Choroid plexus epithelial cell (primary cell): ENCODE data around the gene RNF17.

Experiments
- DNase-seq: peaks from one replicate; pipeline ENCODE4 v3.0.0-alpha.2; 2010; ENCODE audit warnings: low read depth
- H3K4me3 ChIP-seq: 2 replicates; pipeline ENCODE4 v1.5.1; 2011; ENCODE audit warnings: low read depth, mild to moderate bottlenecking, control low read depth, low read length, moderate library complexity
- TF ChIP-seq, protein P1 (sequence below): conservative IDR thresholded peaks from 2 replicates; pipeline ENCODE4 v1.5.1; 2011; ENCODE audit warnings: low read depth, mild to moderate bottlenecking, control low read depth, inconsistent platforms, low read length, moderate library complexity

The RNF17 gene

GRCh38 chr13:24868874-24869273 lies 104.9 kb downstream of the RNF17 start:
- DNase-seq, result no peak
- no peak overlapping the region for H3K4me3 ChIP-seq
- TF ChIP-seq, protein P1, sequence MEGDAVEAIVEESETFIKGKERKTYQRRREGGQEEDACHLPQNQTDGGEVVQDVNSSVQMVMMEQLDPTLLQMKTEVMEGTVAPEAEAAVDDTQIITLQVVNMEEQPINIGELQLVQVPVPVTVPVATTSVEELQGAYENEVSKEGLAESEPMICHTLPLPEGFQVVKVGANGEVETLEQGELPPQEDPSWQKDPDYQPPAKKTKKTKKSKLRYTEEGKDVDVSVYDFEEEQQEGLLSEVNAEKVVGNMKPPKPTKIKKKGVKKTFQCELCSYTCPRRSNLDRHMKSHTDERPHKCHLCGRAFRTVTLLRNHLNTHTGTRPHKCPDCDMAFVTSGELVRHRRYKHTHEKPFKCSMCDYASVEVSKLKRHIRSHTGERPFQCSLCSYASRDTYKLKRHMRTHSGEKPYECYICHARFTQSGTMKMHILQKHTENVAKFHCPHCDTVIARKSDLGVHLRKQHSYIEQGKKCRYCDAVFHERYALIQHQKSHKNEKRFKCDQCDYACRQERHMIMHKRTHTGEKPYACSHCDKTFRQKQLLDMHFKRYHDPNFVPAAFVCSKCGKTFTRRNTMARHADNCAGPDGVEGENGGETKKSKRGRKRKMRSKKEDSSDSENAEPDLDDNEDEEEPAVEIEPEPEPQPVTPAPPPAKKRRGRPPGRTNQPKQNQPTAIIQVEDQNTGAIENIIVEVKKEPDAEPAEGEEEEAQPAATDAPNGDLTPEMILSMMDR, result no peak

- no peak overlapping the region for H3K4me3 ChIP-seq
- DNase-seq, result no peak
- TF ChIP-seq, protein P1, result no peak
Measured at GRCh38 chr13:24870380-24870760, 106.4 kb downstream of the RNF17 start.

GRCh38 chr13:24875566-24875965 lies 111.6 kb downstream of the RNF17 start:
- no peak overlapping the region for H3K4me3 ChIP-seq
- TF ChIP-seq, protein P1, result no peak
- no peak for DNase-seq

DNA sequence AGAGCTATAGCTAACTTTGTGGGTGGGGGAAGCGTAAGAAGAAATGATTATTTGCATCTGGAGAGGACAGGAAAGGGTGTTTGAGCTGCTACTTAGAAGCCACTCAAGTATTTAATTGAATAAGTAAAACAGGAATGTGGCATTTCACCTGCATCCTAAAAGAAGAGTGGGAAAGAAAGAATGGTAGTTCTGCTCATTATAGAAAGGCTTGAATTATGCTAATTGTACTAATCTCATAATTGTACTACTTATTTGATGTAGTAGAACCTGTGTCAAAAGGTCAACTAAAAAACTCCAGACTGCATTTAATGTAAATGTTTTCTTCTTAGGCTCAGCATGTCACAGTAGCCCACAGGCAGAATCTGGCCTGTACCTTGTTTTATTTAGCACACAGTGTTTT lies 113.6 kb downstream of the RNF17 start:
- H3K4me3 ChIP-seq, result no peak overlapping the region
- no peak for DNase-seq
- TF ChIP-seq, protein P1, result no peak

DNA sequence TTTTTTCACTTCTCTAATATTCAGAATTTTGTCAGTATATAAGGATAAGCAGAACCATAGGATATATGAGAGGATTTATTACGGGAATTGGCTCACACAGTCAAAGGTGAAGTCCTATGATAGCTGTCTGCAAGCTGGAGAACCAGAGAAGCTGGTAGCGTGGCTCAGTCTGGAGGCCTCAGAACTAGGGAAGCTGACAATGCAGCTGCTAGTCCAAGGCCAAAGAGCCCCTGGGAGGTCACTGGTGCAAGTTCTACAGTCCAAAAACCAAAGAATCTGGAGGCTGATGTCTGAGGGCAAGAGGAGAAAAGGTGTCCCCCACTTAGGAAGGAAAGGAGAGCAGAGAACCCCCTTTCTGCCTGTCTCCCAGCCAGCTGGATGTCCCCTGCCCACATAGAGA lies 114.4 kb downstream of the RNF17 start:
- no peak for DNase-seq
- TF ChIP-seq, protein P1, result no peak
- no peak overlapping the region for H3K4me3 ChIP-seq

DNA sequence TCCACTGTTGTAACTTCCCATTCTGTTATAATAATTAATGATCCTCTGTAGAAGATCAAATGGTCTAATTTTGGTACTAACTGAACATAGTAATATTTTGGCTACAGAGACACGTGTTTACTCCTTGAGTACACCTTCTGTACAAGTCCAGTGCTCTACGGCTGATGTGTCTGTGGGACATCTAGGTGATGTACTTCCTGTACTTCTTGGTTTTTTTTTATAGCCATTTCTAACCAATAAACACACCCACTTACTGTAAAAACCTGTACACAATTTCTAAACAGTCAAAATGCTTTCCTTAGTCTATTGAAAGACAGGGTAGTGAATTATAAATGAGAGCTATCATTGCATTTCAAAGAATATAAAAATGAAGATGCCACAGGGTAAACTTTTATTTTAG lies 118.7 kb downstream of the RNF17 start:
- TF ChIP-seq, protein P1, result no peak
- H3K4me3 ChIP-seq, result no peak overlapping the region
- no peak for DNase-seq

DNA sequence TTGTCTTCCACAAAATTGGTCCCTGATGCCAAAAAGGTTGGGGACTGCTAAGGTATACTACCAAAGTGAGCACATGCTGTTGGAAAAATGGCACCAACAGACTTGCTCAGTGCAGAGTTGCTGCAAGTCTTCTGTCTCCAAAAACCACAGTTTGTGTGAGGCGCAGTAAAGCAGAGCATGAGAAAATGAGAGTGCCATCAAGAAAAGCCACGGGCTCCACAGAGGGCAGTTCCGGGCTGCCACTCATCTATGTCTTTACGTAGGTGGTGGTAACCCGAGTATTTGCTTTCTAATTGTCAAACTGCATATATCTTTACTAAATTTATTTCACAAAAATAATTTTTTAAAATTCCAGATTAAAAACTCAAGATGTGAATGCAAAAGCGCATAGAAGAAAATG lies 123.8 kb downstream of the RNF17 start:
- TF ChIP-seq, protein P1, result no peak
- no peak overlapping the region for H3K4me3 ChIP-seq
- DNase-seq, result no peak
